Activated effector memory CD4-positive, alpha-beta T cell treated with Interleukin-2 at 50 U/mL for 16 hours (primary cell): Measurements from ENCODE around the gene LOXHD1.

Source experiments
- DNase-seq: peaks from one replicate; pipeline ENCODE4 v3.0.0-alpha.2; 2020

LOXHD1 gene

GRCh38 chr18:46474487-46475389 is 182.3 kb downstream of the LOXHD1 start:
- no peak for DNase-seq

DNA sequence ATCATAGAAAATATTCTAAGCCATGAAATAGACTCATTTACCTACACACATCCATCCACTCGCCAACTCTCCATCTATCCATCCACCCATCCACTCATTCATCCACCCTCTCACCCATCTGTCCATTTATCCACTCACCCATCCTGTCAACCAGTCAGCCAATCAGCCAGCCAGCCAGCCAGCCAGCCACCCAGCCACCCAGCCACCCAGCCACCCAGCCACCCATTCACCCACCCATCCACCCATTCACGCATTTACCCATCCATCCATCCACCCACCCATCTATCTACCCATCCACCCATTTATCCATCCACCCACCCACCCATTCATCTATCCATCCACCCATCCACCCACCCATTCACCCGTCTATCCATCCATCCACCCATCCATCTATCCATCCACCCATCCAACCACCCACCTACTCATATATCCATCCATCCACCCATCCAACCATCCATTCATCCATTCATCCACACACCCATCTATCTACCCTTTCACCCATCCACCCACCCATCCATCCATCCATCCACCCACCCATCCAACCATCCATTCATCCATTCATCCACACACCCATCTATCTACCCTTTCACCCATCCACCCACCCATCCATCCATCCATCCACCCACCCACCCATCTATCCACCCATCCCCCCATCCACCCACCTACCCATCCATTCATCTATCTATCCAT is 185.1 kb downstream of the LOXHD1 start:
- no peak for DNase-seq

DNA sequence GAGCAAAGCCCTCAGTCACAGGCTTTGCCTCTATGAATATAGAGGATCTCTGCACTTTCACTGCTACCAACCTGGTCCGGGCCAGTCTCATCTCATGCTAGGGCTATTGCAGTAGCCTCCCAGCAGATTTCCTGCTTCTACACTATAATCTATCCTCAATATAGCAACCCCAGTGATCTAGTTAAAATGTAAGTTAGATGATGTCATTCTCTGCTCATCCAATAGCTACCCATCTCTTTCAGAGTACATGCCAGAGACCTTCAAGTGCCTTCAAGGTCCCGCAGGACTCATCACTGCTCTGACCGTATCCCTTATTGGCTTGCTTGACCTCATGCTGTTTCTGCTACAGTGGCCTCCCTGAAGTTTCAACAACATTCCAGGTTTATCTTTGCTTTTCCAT is 186.3 kb downstream of the LOXHD1 start:
- DNase-seq, result no peak

GRCh38 chr18:46469186-46469915 is 187.7 kb downstream of the LOXHD1 start:
- no peak for DNase-seq

- no peak for DNase-seq
These were observed 188.4 kb downstream of the LOXHD1 start for GRCh38 chr18:46468426-46469180.

DNA sequence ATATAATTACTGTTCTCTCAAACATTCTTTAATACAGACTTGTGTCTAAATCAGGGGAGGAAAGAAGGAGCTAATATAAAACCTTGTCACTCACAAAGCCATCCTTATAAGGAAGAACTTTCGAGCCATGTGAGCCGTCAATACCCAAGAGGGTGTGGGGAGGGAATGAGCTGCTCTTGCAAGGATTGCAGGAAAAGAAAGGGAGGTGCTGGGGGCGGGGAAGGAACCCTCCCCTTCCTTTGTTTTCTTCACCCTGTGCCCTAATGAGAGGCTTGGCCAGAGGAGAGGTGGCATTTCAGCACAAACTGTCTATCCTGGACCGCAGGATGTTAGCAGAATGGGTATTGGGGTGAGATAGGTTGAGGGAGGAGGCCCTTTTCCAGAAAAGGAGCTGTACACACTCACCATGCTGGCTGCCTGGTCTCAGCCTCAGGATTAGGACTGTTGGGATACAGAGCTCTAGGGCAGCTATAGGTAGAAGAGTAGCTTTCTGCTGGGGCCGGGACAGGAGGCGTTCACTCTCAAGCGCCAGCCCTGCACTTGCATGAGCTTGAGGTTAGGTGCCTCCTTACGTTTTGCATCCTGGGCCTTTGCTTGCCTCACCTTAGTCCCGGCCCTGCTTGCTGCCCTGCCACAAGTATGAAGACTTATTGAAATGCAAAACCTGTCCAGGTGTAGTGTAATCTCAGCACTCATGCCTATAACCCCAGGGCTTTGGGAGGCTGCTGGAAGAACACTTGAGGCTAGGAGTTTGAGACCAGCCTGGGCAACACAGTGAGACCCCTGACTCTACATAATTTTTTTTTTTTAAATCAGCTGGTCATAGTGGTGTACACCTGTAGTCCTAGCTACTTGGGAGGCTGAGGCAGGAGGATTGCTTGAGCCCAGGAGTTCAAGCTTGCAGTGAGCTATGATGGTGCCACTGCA is 190.5 kb downstream of the LOXHD1 start:
- DNase-seq, result no peak

GRCh38 chr18:46464926-46465655 is 191.9 kb downstream of the LOXHD1 start:
- no peak for DNase-seq

GRCh38 chr18:46462523-46462922 is 194.5 kb downstream of the LOXHD1 start:
- no peak for DNase-seq

- no peak for DNase-seq
These were observed 195.0 kb downstream of the LOXHD1 start for GRCh38 chr18:46461993-46462392.

DNA sequence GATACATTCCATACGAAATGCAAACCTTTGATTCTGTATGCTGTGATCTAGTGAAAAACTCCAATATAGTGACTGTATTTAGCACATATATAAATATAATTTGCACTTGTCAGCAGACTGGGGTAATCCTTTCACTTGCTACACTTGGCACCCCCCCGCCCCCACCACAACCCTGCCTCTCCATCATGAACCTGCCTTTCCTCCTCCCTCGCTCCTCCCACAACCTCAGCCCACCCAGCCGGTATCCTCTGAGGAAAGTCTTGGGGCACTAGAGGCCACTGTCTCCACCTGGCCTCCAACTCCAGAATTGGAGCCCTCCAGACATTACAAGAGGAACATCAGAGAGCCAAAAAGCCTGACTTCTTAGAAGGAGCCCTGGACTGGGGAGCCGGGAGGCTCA is 196.3 kb downstream of the LOXHD1 start:
- DNase-seq, result no peak

- no peak for DNase-seq
These were observed 197.1 kb downstream of the LOXHD1 start for GRCh38 chr18:46459789-46460455.

- DNase-seq, result no peak
These were observed 198.5 kb downstream of the LOXHD1 start for GRCh38 chr18:46458472-46458871.

GRCh38 chr18:46456691-46457090 is 200.3 kb downstream of the LOXHD1 start:
- DNase-seq, result no peak

GRCh38 chr18:46452820-46453219 is 204.2 kb downstream of the LOXHD1 start:
- DNase-seq, result no peak

- no peak for DNase-seq
These were observed 207.5 kb downstream of the LOXHD1 start for GRCh38 chr18:46449499-46449898.

GRCh38 chr18:46449033-46449432 is 208.0 kb downstream of the LOXHD1 start:
- DNase-seq, result no peak

- no peak for DNase-seq
These were observed 208.7 kb downstream of the LOXHD1 start for GRCh38 chr18:46448347-46448746.

DNA sequence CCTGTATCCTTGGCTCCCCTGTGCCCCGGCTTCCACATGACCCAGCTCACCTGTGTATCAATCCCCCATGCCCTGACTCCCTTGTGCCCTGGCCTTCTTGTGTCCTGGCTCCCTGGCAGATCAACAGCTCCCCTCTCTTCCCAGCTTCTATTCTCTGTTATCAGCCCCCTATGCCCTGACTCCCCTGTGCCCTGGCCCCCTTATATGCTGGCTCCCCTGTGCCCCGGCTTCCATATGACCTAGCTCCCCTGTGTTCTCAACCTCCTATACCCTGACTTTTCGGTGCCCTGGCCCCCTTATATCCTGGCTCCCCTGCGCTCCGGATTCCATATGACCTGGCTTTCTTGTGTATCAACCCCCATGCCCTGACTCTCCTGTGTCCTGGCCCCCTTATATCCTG is 209.2 kb downstream of the LOXHD1 start:
- DNase-seq, result no peak

- no peak for DNase-seq
These were observed 209.7 kb downstream of the LOXHD1 start for GRCh38 chr18:46447323-46447722.
